HUES48 (cell line): Measurements from ENCODE around the gene SLC16A10.

Experiments used
- H3K27ac ChIP-seq: one replicate; pipeline ENCODE4 v1.7.0; 2013; ENCODE audit warnings: low read depth, low read length, inconsistent platforms
- H3K27me3 ChIP-seq: 2 replicates; pipeline ENCODE4 v1.6.1; 2013; ENCODE audit warnings: mild to moderate bottlenecking, low read length; ENCODE audit not compliant: control insufficient read depth, insufficient read depth
- H3K36me3 ChIP-seq: 2 replicates; pipeline ENCODE4 v1.6.1; 2013; ENCODE audit warnings: low read length; ENCODE audit not compliant: control insufficient read depth, insufficient read depth
- H3K4me1 ChIP-seq: 2 replicates; pipeline ENCODE4 v1.6.1; 2013; ENCODE audit warnings: mild to moderate bottlenecking, low read length; ENCODE audit not compliant: control insufficient read depth, insufficient read depth
- H3K4me3 ChIP-seq: 2 replicates; pipeline ENCODE4 v1.5.1; 2013; ENCODE audit warnings: mild to moderate bottlenecking, low read depth, low read length
- H3K9ac ChIP-seq: 2 replicates; pipeline ENCODE4 v1.6.1; 2013; ENCODE audit warnings: mild to moderate bottlenecking, low read depth, low read length, moderate library complexity
- H3K9me3 ChIP-seq: 2 replicates; pipeline ENCODE4 v1.6.1; 2013; ENCODE audit warnings: low read length; ENCODE audit not compliant: control insufficient read depth, insufficient read depth

The SLC16A10 gene

DNA sequence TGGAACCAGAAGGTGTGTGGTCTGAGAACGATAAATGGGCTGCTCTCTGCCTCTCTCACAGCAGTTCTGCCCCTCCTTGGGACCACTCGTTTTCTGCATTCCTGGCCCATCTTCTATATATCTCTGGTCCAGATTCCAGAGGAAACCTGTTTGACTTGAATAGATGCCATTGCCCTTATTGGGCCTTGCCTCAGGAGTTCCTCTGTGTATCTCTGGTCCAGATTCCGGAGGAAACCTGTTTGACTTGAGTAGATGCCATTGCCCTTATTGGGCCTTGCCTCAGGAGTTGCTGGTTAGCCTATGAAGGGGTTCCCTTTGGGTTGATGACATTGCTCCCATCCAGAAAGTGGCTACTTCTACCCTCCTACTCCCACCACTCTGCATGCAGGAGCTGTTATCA lies 189.4 kb downstream of the SLC16A10 start:
- H3K4me1 ChIP-seq: no peaks in the 10 kb centered on the region
- no peak overlapping the region for H3K9ac ChIP-seq
- no peaks in the 10 kb centered on the region for H3K27me3 ChIP-seq
- H3K27ac ChIP-seq: no peak overlapping the region
- no peak overlapping the region for H3K4me3 ChIP-seq
- H3K36me3 ChIP-seq: peaks cover 63% of the 10 kb centered on the region
- 0 out of 2 replicates have a peak, but pooled peaks cover under 1% of the 10 kb centered on the region for H3K9me3 ChIP-seq

DNA sequence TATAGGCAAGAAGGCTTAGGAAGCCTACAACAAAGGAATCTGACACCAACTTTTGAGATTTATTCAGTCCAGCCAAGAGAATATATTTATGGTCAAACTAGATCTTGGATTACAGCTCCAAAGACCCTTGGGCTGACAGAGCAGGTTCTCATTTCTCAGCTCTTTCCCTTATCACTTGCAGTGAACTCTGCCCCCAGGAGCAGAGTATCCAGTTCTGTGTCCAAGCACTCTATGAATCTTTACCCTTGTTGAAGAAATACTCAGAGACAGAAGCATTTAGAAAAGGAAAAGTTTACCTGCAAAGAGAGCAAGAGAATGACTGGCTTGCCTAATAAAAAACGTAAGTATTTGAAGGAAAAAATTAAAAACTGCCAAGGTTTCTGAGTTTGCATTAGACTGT lies 190.5 kb downstream of the SLC16A10 start:
- Histone ChIP-seq H3K27ac (no peak overlapping the region), H3K27me3 (no peaks in the 10 kb centered on the region), H3K4me3 (no peak overlapping the region), H3K9me3 (peaks cover 11% of the 10 kb centered on the region), H3K9ac (no peak overlapping the region), H3K4me1 (no peaks in the 10 kb centered on the region), H3K36me3 (peaks cover 73% of the 10 kb centered on the region)

DNA sequence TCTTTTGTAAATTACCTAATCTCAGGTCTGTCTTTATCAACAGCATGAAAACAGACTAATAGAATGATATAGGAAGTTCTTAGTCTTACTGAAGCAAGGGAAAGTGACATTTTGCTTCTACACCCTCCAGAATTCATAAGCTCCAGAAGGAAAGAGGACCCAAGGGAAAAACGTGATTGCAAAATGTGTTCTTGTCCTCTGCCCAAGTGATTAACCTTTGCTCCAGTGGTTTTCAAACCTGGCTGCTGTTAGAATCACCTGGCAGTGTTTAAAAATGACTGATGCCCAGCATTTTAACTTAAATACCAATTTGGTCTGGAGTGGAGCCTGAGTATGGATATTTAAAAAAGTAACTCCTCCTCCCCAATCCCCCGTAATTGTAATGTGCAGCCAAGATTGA lies 191.4 kb downstream of the SLC16A10 start:
- Histone ChIP-seq H3K4me1 (no peaks in the 10 kb centered on the region), H3K36me3 (peaks cover 74% of the 10 kb centered on the region), H3K9ac (no peak overlapping the region), H3K9me3 (peaks cover 19% of the 10 kb centered on the region), H3K27ac (no peak overlapping the region), H3K4me3 (no peak overlapping the region), H3K27me3 (no peaks in the 10 kb centered on the region)

DNA sequence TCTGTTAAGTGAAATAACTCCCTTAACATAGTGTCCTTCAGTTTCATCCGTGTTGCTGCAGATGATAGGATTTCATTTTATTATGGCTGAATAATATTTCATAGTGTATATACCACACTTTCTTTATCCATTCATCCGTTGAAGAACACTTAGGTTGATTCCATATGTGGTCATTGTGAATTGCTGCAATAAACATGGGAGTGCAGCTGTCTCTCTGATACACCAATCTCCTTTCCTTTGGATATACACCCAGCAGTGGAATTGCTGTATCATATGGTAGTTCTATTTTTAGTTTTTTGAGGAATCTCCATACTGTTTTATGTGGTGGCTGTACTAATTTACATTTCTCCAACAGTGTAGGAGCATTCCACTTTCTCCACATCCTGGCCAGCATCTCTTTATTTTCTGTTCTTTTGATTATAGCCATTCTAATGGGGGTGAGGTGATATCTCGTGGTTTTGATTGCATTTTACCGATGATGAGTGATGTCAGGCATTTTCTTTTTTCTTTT lies 193.2 kb downstream of the SLC16A10 start:
- peaks cover 63% of the 10 kb centered on the region for H3K36me3 ChIP-seq
- H3K9ac ChIP-seq: no peak overlapping the region
- no peak overlapping the region for H3K4me3 ChIP-seq

More for the DNA sequence above, 193.2 kb downstream of the SLC16A10 start:
- no peak overlapping the region for H3K27ac ChIP-seq
- peaks cover 19% of the 10 kb centered on the region for H3K9me3 ChIP-seq
- H3K27me3 ChIP-seq: no peaks in the 10 kb centered on the region
- no peaks in the 10 kb centered on the region for H3K4me1 ChIP-seq
